IMR-90 (cell line): ENCODE results near the gene APCDD1. TPM values are rescaled to one million over a fixed set of nuclear protein-coding genes. Genes with fewer than 3 reads are reported as not detected.

Experiments used
- ATAC-seq: fragments of 200-7000 bp; cut with Tn5 transposase; 2 replicates; pipeline ENCODE4 v1.9.1; 2020; ENCODE audit warnings: low read depth, mild to moderate bottlenecking, moderate library complexity
- BruUV-seq: library from RNA; stranded (reverse); fragments of 400-500 nt; replicated peaks from 2 replicates; lab custom pipeline; 2021; lab: Mats Ljungman, UMichigan
- CTCF ChIA-PET: fragments of 300-600 bp; formaldehyde crosslinking; extraction: SDS; loops from one replicate; lab custom pipeline; 2021; ENCODE audit warnings: antibody characterized with exemption; lab: Yijun Ruan, JAX
- POLR2A ChIA-PET: fragments of 300-600 bp; sonication (Branson Sonifier 250); formaldehyde crosslinking; loops from one replicate; lab custom pipeline; 2022; ENCODE audit warnings: antibody characterized with exemption; ENCODE audit not compliant: unreplicated experiment; lab: Charles Lee
- DNase-seq: peaks from one replicate; pipeline ENCODE4 v3.0.0; 2013
- H2AFZ ChIP-seq: replicated peaks from 2 replicates; pipeline ENCODE3; 2013; ENCODE audit warnings: low read length, mild to moderate bottlenecking; ENCODE audit not compliant: poor library complexity
- H2AK5ac ChIP-seq: 2 replicates; pipeline ENCODE4 v1.6.1; 2013; ENCODE audit warnings: low read depth, low read length, inconsistent platforms
- H2AK9ac ChIP-seq: replicated peaks from 2 replicates; pipeline ENCODE3; 2013; ENCODE audit warnings: mild to moderate bottlenecking, low read depth, low read length, moderate library complexity; ENCODE audit not compliant: poor library complexity
- H2BK120ac ChIP-seq: 2 replicates; pipeline ENCODE4 v1.6.1; 2013; ENCODE audit warnings: low read depth, low read length, inconsistent platforms
- H2BK15ac ChIP-seq: 3 replicates; pipeline ENCODE4 v1.6.1; 2013; ENCODE audit warnings: low read depth, low read length, inconsistent platforms
- H2BK20ac ChIP-seq: 2 replicates; pipeline ENCODE4 v1.6.1; 2013; ENCODE audit warnings: low read depth, mild to moderate bottlenecking, inconsistent platforms, low read length, moderate library complexity
- H2BK5ac ChIP-seq: 2 replicates; pipeline ENCODE4 v1.6.1; 2013; ENCODE audit warnings: mild to moderate bottlenecking, low read depth, low read length, inconsistent platforms; ENCODE audit not compliant: poor library complexity, severe bottlenecking
- H3K14ac ChIP-seq: replicated peaks from 2 replicates; pipeline ENCODE4 v1.6.1; 2013; ENCODE audit warnings: low read depth, low read length, inconsistent platforms
- H3K18ac ChIP-seq: 2 replicates; pipeline ENCODE4 v1.6.1; 2013; ENCODE audit warnings: low read depth, low read length, control low read depth
- H3K23ac ChIP-seq: 2 replicates; pipeline ENCODE4 v1.6.1; 2013; ENCODE audit warnings: low read depth, low read length, inconsistent platforms
- H3K27ac ChIP-seq: 2 replicates; pipeline ENCODE4 v1.5.1; 2013; ENCODE audit warnings: mild to moderate bottlenecking, control low read depth, low read length; ENCODE audit not compliant: insufficient read depth
- H3K27me3 ChIP-seq: 2 replicates; pipeline ENCODE4 v1.6.1; 2013; ENCODE audit warnings: low read length; ENCODE audit not compliant: control insufficient read depth, insufficient read depth
- H3K36me3 ChIP-seq: 2 replicates; pipeline ENCODE4 v1.6.1; 2013; ENCODE audit warnings: low read length, mixed read lengths; ENCODE audit not compliant: control insufficient read depth, insufficient read depth
- H3K4ac ChIP-seq: 2 replicates; pipeline ENCODE4 v1.6.1; 2013; ENCODE audit warnings: low read depth, low read length, inconsistent platforms
- H3K4me1 ChIP-seq: 2 replicates; pipeline ENCODE4 v1.6.1; 2013; ENCODE audit warnings: low read length, mixed read lengths; ENCODE audit not compliant: control insufficient read depth, insufficient read depth
- H3K4me2 ChIP-seq: 2 replicates; pipeline ENCODE4 v1.6.1; 2013; ENCODE audit warnings: low read depth, mild to moderate bottlenecking, control low read depth, low read length, moderate library complexity
- H3K4me3 ChIP-seq: 2 replicates; pipeline ENCODE4 v1.5.1; 2013; ENCODE audit warnings: low read depth, mild to moderate bottlenecking, control low read depth, low read length, moderate library complexity; ENCODE audit not compliant: insufficient read depth
- H3K56ac ChIP-seq: 2 replicates; pipeline ENCODE4 v1.6.1; 2013; ENCODE audit warnings: low read length, inconsistent platforms; ENCODE audit not compliant: insufficient read depth; ENCODE audit errors: extremely low read depth
- H3K79me1 ChIP-seq, 2 experiments: 2 replicates each; pipeline ENCODE4 v1.6.1; 2013; ENCODE audit warnings: low read length in 2 of 2, inconsistent platforms in 1 of 2, low read depth in 1 of 2
- H3K9ac ChIP-seq: 2 replicates; pipeline ENCODE4 v1.6.1; 2013; ENCODE audit warnings: low read depth, low read length, control low read depth
- H3K9me1 ChIP-seq: 2 replicates; pipeline ENCODE4 v1.6.1; 2013; ENCODE audit warnings: low read length, inconsistent platforms; ENCODE audit not compliant: insufficient read depth
- H3K9me3 ChIP-seq: 2 replicates; pipeline ENCODE4 v1.6.1; 2013; ENCODE audit warnings: low read length; ENCODE audit not compliant: control insufficient read depth, insufficient read depth
- H4K20me1 ChIP-seq: 2 replicates; pipeline ENCODE4 v1.6.1; 2013; ENCODE audit warnings: low read length, inconsistent platforms; ENCODE audit not compliant: insufficient read depth
- H4K5ac ChIP-seq: 2 replicates; pipeline ENCODE4 v1.6.1; 2013; ENCODE audit warnings: mild to moderate bottlenecking, low read depth, low read length, control low read depth
- H4K8ac ChIP-seq, 2 experiments: 2 replicates each; pipeline ENCODE4 v1.6.1; 2013; ENCODE audit warnings: low read depth in 2 of 2, low read length in 2 of 2, control low read depth in 1 of 2, inconsistent platforms in 1 of 2
- H4K91ac ChIP-seq: 2 replicates; pipeline ENCODE4 v1.6.1; 2013; ENCODE audit warnings: low read depth, low read length, inconsistent platforms; ENCODE audit not compliant: insufficient read depth
- BHLHE40 ChIP-seq: fragments of 150-350 bp; IDR thresholded peaks from 2 replicates; pipeline ENCODE4 v1.6.1; 2016; ENCODE audit warnings: mild to moderate bottlenecking, low read depth, low read length
- CEBPB ChIP-seq: IDR thresholded peaks from 2 replicates; pipeline ENCODE4 v1.6.1; 2012; ENCODE audit warnings: low read depth, low read length, improper control_type of control experiment
- CHD1 ChIP-seq: IDR thresholded peaks from 2 replicates; pipeline ENCODE4 v1.6.1; 2012; ENCODE audit warnings: low read depth, low read length, improper control_type of control experiment
- FOS ChIP-seq: fragments of 150-350 bp; IDR thresholded peaks from 2 replicates; pipeline ENCODE4 v1.6.1; 2016; ENCODE audit warnings: low read depth, low read length
- MAFK ChIP-seq: IDR thresholded peaks from 2 replicates; pipeline ENCODE4 v1.6.1; 2012; ENCODE audit warnings: low read depth, low read length, improper control_type of control experiment
- MAZ ChIP-seq: IDR thresholded peaks from 2 replicates; pipeline ENCODE4 v1.6.1; 2012; ENCODE audit warnings: low read depth, mild to moderate bottlenecking, low read length, improper control_type of control experiment, moderate library complexity, borderline replicate concordance
- MXI1 ChIP-seq: IDR thresholded peaks from 2 replicates; pipeline ENCODE4 v1.6.1; 2012; ENCODE audit warnings: low read depth, mild to moderate bottlenecking, low read length, moderate library complexity, borderline replicate concordance
- NFE2L2 ChIP-seq: fragments of 150-350 bp; IDR thresholded peaks from 2 replicates; pipeline ENCODE4 v1.6.1; 2016; ENCODE audit warnings: low read depth, mild to moderate bottlenecking, low read length
- POLR2A ChIP-seq: IDR thresholded peaks from 2 replicates; pipeline ENCODE4 v1.6.1; 2012; ENCODE audit warnings: mild to moderate bottlenecking, low read depth, low read length
- RAD21 ChIP-seq: IDR thresholded peaks from 2 replicates; pipeline ENCODE4 v1.6.1; 2012; ENCODE audit warnings: low read length, improper control_type of control experiment
- RCOR1 ChIP-seq: IDR thresholded peaks from 2 replicates; pipeline ENCODE4 v1.6.1; 2012; ENCODE audit warnings: mild to moderate bottlenecking, low read length, improper control_type of control experiment; ENCODE audit not compliant: insufficient replicate concordance
- RFX5 ChIP-seq: IDR thresholded peaks from 2 replicates; pipeline ENCODE4 v1.8.0; 2012; ENCODE audit warnings: low read depth, mild to moderate bottlenecking, low read length, moderate library complexity
- SMC3 ChIP-seq: fragments of 150-350 bp; IDR thresholded peaks from 2 replicates; pipeline ENCODE4 v1.6.1; 2016; ENCODE audit warnings: low read depth, mild to moderate bottlenecking, antibody characterized with exemption, low read length, moderate library complexity
- WGBS, 2 experiments: methylation state at CpG; one replicate each; pipeline versions ENCODE4 v1.1.5 to v1.1.7; 2013; ENCODE audit warnings: missing lambda C conversion rate in 2 of 2; ENCODE audit not compliant: insufficient read length in 1 of 2; ENCODE audit errors: extremely low coverage in 2 of 2; 5-methylcytosine and 5-hydroxymethylcytosine counted together
- dilution Hi-C: fragments of 300-500 bp; cut with HindIII; formaldehyde crosslinking; loops from one replicate; pipeline ENCODE4 v1.14.3; 2018; ENCODE audit warnings: low sequenced_read_pairs; ENCODE audit not compliant: unreplicated experiment
- in situ Hi-C: fragments of 300-500 bp; cut with MboI; formaldehyde crosslinking; loops from 3 replicates; pipeline ENCODE4 v1.14.3; 2019; ENCODE audit warnings: low sequenced_read_pairs, inconsistent platforms, mixed read lengths
- intact Hi-C: fragments of 100-400 bp; cut with micrococcal nuclease; formaldehyde crosslinking; loops from 2 replicates; pipeline ENCODE4 v1.10.0; 2022
- polyA plus RNA-seq, 3 experiments: library from polyadenylated mRNA; depleted of rRNA; stranded (reverse); fragments of >200 nt; gene quantifications; 2 replicates each; pipeline ENCODE4 v1.2.3, GENCODE V29; 2012; ENCODE audit warnings: low replicate concordance in 1 of 3
- total RNA-seq: library from RNA; depleted of rRNA; stranded (reverse); fragments of >200 nt; gene quantifications from 2 replicates; pipeline ENCODE4 v1.2.3, GENCODE V29; 2012
- TF ChIP-seq, protein P1 (sequence below): fragments of 150-350 bp; IDR thresholded peaks from 2 replicates; pipeline ENCODE4 v1.6.1; 2016; ENCODE audit warnings: low read depth, mild to moderate bottlenecking, low read length, moderate library complexity, borderline replicate concordance
- TF ChIP-seq, protein P2 (sequence below): conservative IDR thresholded peaks from 2 replicates; pipeline ENCODE4 v1.5.1; 2012; ENCODE audit warnings: mild to moderate bottlenecking, low read depth, low read length, improper control_type of control experiment

The APCDD1 gene
- total and polyA plus RNA-seq, 2 of the 4 experiments (the other 2 are of a cell fraction): 1.1 to 2.2 TPM

DNA sequence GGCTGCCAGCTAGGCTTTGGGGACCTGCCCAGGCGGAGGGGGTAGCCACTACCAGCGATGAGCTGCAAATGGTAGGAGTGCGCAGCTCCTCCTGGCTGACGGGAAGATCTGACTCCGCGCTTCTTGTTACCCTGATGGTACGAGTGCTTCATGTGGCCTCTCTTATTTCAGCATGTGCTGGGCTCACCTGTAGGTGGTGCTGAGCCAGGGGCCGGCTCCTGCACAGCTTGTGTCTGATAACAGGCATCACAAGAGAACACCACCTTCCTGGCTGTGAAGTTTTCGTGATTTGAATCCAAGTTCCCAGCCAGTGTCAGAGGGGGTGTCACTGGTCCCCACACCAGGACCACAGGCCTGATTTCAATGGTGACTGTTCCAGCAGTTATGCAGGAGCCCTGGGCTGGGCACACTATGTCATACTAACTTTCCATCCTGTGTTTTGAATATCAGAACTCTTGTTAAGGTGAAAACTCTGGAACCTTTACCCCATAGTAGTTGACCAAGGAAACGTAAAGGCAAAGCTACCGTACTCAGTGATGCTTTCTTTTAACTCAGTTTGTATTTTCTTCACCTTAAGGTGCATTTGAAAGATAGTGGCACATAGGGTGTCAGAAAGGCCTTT, 28.0 kb downstream of the APCDD1 start:
- H2BK120ac ChIP-seq: no peak overlapping the region
- H2BK15ac ChIP-seq: no peak overlapping the region
- no peak overlapping the region for H4K5ac ChIP-seq
- no peak overlapping the region for H2AFZ ChIP-seq
- no peak overlapping the region for H3K27ac ChIP-seq
- no peaks in the 10 kb centered on the region for H3K9me1 ChIP-seq
- H3K23ac ChIP-seq: no peak overlapping the region
- no peak overlapping the region for H3K4me3 ChIP-seq
- dilution Hi-C loops (no loop called here), intact Hi-C loops (no loop called here), in situ Hi-C loops (no loop called here)
- ChIA-PET CTCF (interaction anchor here (0.6 kb wide), 2 partner anchors 75 to 247 kb away, joined by 3 to 5 read pairs; no protein-coding TSS in a partner anchor), POLR2A (interaction anchor here (0.7 kb wide), 1 partner anchor 478 kb away, joined by 3 read pairs; no protein-coding TSS in a partner anchor)
- H3K4ac ChIP-seq: no peak overlapping the region
- H3K18ac ChIP-seq: no peak overlapping the region
- H3K4me2 ChIP-seq: no peak overlapping the region
- BruUV-seq: no TSS peak
- no peak overlapping the region for H4K8ac ChIP-seq
- H2AK9ac ChIP-seq: no peak overlapping the region
- no peaks in the 10 kb centered on the region for H3K79me1 ChIP-seq
- H2AK5ac ChIP-seq: no peak overlapping the region
- no peaks in the 10 kb centered on the region for H3K4me1 ChIP-seq
- ATAC-seq (no peak), DNase-seq (no peak)
- no peak overlapping the region for H2BK20ac ChIP-seq
- peaks cover 21% of the 10 kb centered on the region for H3K27me3 ChIP-seq
- no peak overlapping the region for H3K9ac ChIP-seq
- no peaks in the 10 kb centered on the region for H3K9me3 ChIP-seq
- H3K14ac ChIP-seq: no peak overlapping the region
- no peaks in the 10 kb centered on the region; the same call in 1 of the 2 replicates for H3K36me3 ChIP-seq
- no peak overlapping the region for H2BK5ac ChIP-seq
- TF ChIP-seq POLR2A (no peak), FOS (no peak), MAFK (no peak), MAZ (no peak), CEBPB (no peak), MXI1 (no peak), BHLHE40 (no peak), SMC3 (no peak), RAD21 (no peak), RCOR1 (no peak), NFE2L2 (no peak), RFX5 (no peak), CHD1 (no peak)
- TF ChIP-seq, protein P1, sequence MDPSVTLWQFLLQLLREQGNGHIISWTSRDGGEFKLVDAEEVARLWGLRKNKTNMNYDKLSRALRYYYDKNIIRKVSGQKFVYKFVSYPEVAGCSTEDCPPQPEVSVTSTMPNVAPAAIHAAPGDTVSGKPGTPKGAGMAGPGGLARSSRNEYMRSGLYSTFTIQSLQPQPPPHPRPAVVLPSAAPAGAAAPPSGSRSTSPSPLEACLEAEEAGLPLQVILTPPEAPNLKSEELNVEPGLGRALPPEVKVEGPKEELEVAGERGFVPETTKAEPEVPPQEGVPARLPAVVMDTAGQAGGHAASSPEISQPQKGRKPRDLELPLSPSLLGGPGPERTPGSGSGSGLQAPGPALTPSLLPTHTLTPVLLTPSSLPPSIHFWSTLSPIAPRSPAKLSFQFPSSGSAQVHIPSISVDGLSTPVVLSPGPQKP: no peak
- TF ChIP-seq, protein P2, sequence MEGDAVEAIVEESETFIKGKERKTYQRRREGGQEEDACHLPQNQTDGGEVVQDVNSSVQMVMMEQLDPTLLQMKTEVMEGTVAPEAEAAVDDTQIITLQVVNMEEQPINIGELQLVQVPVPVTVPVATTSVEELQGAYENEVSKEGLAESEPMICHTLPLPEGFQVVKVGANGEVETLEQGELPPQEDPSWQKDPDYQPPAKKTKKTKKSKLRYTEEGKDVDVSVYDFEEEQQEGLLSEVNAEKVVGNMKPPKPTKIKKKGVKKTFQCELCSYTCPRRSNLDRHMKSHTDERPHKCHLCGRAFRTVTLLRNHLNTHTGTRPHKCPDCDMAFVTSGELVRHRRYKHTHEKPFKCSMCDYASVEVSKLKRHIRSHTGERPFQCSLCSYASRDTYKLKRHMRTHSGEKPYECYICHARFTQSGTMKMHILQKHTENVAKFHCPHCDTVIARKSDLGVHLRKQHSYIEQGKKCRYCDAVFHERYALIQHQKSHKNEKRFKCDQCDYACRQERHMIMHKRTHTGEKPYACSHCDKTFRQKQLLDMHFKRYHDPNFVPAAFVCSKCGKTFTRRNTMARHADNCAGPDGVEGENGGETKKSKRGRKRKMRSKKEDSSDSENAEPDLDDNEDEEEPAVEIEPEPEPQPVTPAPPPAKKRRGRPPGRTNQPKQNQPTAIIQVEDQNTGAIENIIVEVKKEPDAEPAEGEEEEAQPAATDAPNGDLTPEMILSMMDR: no peak
- 86% methylated on average over 6 of the region's 11 CpGs; no CpG with 5 or more reads in 1 of the 2 experiments for WGBS, 2 experiments
- no peak overlapping the region for H4K91ac ChIP-seq
- no peaks in the 10 kb centered on the region for H4K20me1 ChIP-seq
- H3K56ac ChIP-seq: no peak overlapping the region
